ENCODE results near the gene CEACAM21. TPM values are rescaled to one million over a fixed set of nuclear protein-coding genes. Genes with fewer than 3 reads are reported as not detected.

The CEACAM21 gene
- total RNA-seq, 3 donors from 2014 or later (not counting 1 experiment from before 2014, with no cell fraction given), result 26.8 to 46.6 (median 33.6) TPM

GRCh38 chr19:41615207-41615606 is 39.2 kb downstream of the CEACAM21 start:
- Mint-ChIP-seq H3K9me3 (no peaks in the 10 kb centered on the region), H3K27me3 (ENCODE audit: low read depth in 2 of 2) (peaks cover 22 to 24% of the 10 kb centered on the region in 2 donors), H3K27ac (no peak overlapping the region), H3K36me3 (no peaks in the 10 kb centered on the region), H3K4me1 (no peaks in the 10 kb centered on the region), H3K4me3 (no peak overlapping the region)
- no peaks in the 10 kb centered on the region for H3K36me3 ChIP-seq (ENCODE audit: control insufficient read depth, insufficient read depth, low read length)
- no peaks in the 10 kb centered on the region for H3K4me1 ChIP-seq (ENCODE audit: control insufficient read depth, insufficient read depth, low read length)
- 96% methylated on average over 4 of the region's 4 CpGs for WGBS (ENCODE audit: insufficient coverage)
- H3K27me3 ChIP-seq (ENCODE audit: control insufficient read depth, insufficient read depth, low read length), result peaks cover 5% of the 10 kb centered on the region
- H3K9me3 ChIP-seq (ENCODE audit: control insufficient read depth, insufficient read depth, low read length), result no peaks in the 10 kb centered on the region
- no peak overlapping the region for H3K4me3 ChIP-seq (ENCODE audit: low read length)
- DNase-seq, result no peak
- no peak for ATAC-seq
- intact Hi-C loops (cut with micrococcal nuclease), result no loop called here
- no peak overlapping the region for H3K27ac ChIP-seq (ENCODE audit: low read length)
- TF ChIP-seq, protein P1, sequence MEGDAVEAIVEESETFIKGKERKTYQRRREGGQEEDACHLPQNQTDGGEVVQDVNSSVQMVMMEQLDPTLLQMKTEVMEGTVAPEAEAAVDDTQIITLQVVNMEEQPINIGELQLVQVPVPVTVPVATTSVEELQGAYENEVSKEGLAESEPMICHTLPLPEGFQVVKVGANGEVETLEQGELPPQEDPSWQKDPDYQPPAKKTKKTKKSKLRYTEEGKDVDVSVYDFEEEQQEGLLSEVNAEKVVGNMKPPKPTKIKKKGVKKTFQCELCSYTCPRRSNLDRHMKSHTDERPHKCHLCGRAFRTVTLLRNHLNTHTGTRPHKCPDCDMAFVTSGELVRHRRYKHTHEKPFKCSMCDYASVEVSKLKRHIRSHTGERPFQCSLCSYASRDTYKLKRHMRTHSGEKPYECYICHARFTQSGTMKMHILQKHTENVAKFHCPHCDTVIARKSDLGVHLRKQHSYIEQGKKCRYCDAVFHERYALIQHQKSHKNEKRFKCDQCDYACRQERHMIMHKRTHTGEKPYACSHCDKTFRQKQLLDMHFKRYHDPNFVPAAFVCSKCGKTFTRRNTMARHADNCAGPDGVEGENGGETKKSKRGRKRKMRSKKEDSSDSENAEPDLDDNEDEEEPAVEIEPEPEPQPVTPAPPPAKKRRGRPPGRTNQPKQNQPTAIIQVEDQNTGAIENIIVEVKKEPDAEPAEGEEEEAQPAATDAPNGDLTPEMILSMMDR (IDR thresholded peaks at IDR 0.05), result no peak

GRCh38 chr19:41616792-41617621 is 41.0 kb downstream of the CEACAM21 start:
- no peaks in the 10 kb centered on the region for H3K9me3 Mint-ChIP-seq
- Histone ChIP-seq H3K27ac (ENCODE audit: low read length) (no peak overlapping the region), H3K4me1 (ENCODE audit: control insufficient read depth, insufficient read depth, low read length) (no peaks in the 10 kb centered on the region), H3K27me3 (ENCODE audit: control insufficient read depth, insufficient read depth, low read length) (no peaks in the 10 kb centered on the region), H3K4me3 (ENCODE audit: low read length) (no peak overlapping the region), H3K9me3 (ENCODE audit: control insufficient read depth, insufficient read depth, low read length) (no peaks in the 10 kb centered on the region), H3K36me3 (ENCODE audit: control insufficient read depth, insufficient read depth, low read length) (no peaks in the 10 kb centered on the region)
- H3K36me3 Mint-ChIP-seq, result no peaks in the 10 kb centered on the region
- H3K27me3 Mint-ChIP-seq (ENCODE audit: low read depth in 2 of 2), result peaks cover 16 to 17% of the 10 kb centered on the region in 2 donors
- H3K4me1 Mint-ChIP-seq, result no peaks in the 10 kb centered on the region
- intact Hi-C loops (cut with micrococcal nuclease), result no loop called here
- TF ChIP-seq, protein P1 (IDR thresholded peaks at IDR 0.05), result no peak
- DNase-seq, result no peak
- ATAC-seq, result no peak
- no peak overlapping the region for H3K27ac Mint-ChIP-seq
- WGBS (ENCODE audit: insufficient coverage), result 57% methylated on average over 9 of the region's 9 CpGs
- H3K4me3 Mint-ChIP-seq, result no peak overlapping the region

DNA sequence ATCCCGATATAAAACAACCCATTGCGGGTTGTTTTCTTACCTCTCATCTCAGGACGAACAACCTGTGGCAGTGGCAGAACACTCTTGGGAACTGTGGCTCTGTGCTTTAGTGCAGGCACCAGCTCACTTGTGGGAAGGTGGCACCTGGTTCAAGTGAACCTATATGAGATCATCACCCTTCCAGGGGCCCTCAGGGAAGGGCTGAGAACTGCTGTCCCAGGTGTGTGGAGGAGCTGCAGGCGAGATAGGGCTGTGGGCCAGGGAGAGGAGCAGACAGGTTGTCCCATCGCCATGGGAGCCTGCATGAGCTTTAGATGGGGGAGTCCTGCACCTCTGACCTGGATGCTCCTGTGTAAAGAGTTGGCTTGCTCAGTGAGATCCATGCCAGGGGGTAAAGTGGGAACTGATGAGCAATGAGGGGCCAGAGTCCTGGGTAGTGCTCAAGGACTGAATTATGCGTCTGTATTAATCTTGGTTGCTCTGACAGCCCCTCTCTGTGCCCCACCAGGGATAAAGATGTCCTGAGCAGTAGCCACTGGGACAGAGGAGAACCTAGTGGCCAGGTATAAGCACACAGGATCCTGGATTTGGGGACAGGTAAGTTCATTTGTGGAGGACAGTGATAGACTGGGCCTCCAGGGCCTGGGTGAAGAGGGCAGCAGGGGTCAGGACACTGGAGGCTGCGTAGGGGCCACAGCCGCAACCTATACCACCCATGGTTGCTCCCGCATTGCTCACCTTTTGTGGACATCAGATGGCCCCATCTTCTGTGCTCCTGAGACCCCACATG is 42.2 kb downstream of the CEACAM21 start:
- TF ChIP-seq, protein P1 (IDR thresholded peaks at IDR 0.05), result no peak
- no peak overlapping the region for H3K27ac ChIP-seq (ENCODE audit: low read length)
- H3K36me3 ChIP-seq (ENCODE audit: control insufficient read depth, insufficient read depth, low read length), result no peaks in the 10 kb centered on the region
- H3K4me3 Mint-ChIP-seq, result no peak overlapping the region
- ATAC-seq (no peak), DNase-seq (no peak)
- no peaks in the 10 kb centered on the region for H3K4me1 ChIP-seq (ENCODE audit: control insufficient read depth, insufficient read depth, low read length)
- no peaks in the 10 kb centered on the region for H3K27me3 ChIP-seq (ENCODE audit: control insufficient read depth, insufficient read depth, low read length)
- WGBS (ENCODE audit: insufficient coverage), result 92% methylated on average over 9 of the region's 9 CpGs
- H3K36me3 Mint-ChIP-seq, result no peaks in the 10 kb centered on the region
- H3K9me3 Mint-ChIP-seq, result no peaks in the 10 kb centered on the region
- no peaks in the 10 kb centered on the region for H3K9me3 ChIP-seq (ENCODE audit: control insufficient read depth, insufficient read depth, low read length)
- H3K27me3 Mint-ChIP-seq (ENCODE audit: low read depth in 2 of 2), result peaks cover 15% of the 10 kb centered on the region in 2 donors
- H3K27ac Mint-ChIP-seq, result no peak overlapping the region
- no peaks in the 10 kb centered on the region for H3K4me1 Mint-ChIP-seq
- H3K4me3 ChIP-seq (ENCODE audit: low read length), result no peak overlapping the region
- intact Hi-C loops (cut with micrococcal nuclease), result no loop called here
